SK-N-SH (cell line): ENCODE results near the gene POU3F1. TPM values are rescaled to one million over a fixed set of nuclear protein-coding genes. Genes with fewer than 3 reads are reported as not detected.

Experiments
- CTCF ChIA-PET: fragments of 300-600, 350-600 bp; formaldehyde crosslinking; extraction: SDS; loops from one replicate; lab custom pipeline; 2021; lab: Yijun Ruan, JAX
- POLR2A ChIA-PET: fragments of 350-600 bp; sonication (Branson Sonifier 250); formaldehyde crosslinking; extraction: SDS; loops from one replicate; lab custom pipeline; 2020; ENCODE audit warnings: antibody characterized with exemption, inconsistent platforms; lab: Yijun Ruan, JAX
- DNase-seq: peaks from one replicate; pipeline ENCODE4 v3.0.0; 2012
- H2AFZ ChIP-seq: fragments of 200-600 bp; sonication (generic); 2 replicates; pipeline ENCODE4 v1.8.1; 2016; ENCODE audit warnings: antibody characterized with exemption, mild to moderate bottlenecking, low read depth
- H3F3A ChIP-seq: fragments of 200-600 bp; sonication (generic); replicated peaks from 2 replicates; pipeline ENCODE3; 2016; ENCODE audit warnings: antibody characterized with exemption, mild to moderate bottlenecking; ENCODE audit not compliant: insufficient read depth
- H3K27ac ChIP-seq, 2 experiments: fragments of 200-500 bp in 1 of 2; fragments of 200-600 bp in 1 of 2; sonication (Bioruptor generic) in 1 of 2; sonication (generic), shearing (Covaris generic) in 1 of 2; 2 replicates each; pipeline versions ENCODE4 v1.5.1 to v1.6.1; 2014 to 2016; ENCODE audit warnings: low read depth in 2 of 2, inconsistent platforms in 1 of 2, low read length in 1 of 2, mild to moderate bottlenecking in 1 of 2, mixed read lengths in 1 of 2
- H3K27me3 ChIP-seq: fragments of 200-600 bp; sonication (generic), shearing (Covaris generic); 2 replicates; pipeline ENCODE4 v1.6.1; 2016; ENCODE audit warnings: mixed run types; ENCODE audit not compliant: insufficient read depth
- H3K36me3 ChIP-seq, 2 experiments: fragments of 200-500 bp in 1 of 2; fragments of 200-600 bp in 1 of 2; sonication (Bioruptor generic) in 1 of 2; sonication (generic) in 1 of 2; replicated peaks in 1 of 2; 2 replicates each; pipeline versions ENCODE3 to v1.5.1; 2014 to 2016; ENCODE audit warnings: low read length in 1 of 2, mild to moderate bottlenecking in 1 of 2; ENCODE audit not compliant: insufficient read depth in 2 of 2, control insufficient read depth in 1 of 2
- H3K4me1 ChIP-seq, 2 experiments: fragments of 200-500 bp in 1 of 2; fragments of 200-600 bp in 1 of 2; sonication (Bioruptor generic) in 1 of 2; sonication (generic), shearing (Covaris generic) in 1 of 2; 2 replicates each; pipeline versions ENCODE4 v1.5.1 to v1.6.1; 2014 to 2016; ENCODE audit warnings: low read depth in 1 of 2, low read length in 1 of 2, mixed run types in 1 of 2; ENCODE audit not compliant: insufficient read depth in 2 of 2, control insufficient read depth in 1 of 2
- H3K4me2 ChIP-seq: fragments of 200-600 bp; sonication (generic), shearing (Covaris generic); 2 replicates; pipeline ENCODE4 v1.6.1; 2017; ENCODE audit warnings: mixed run types
- H3K4me3 ChIP-seq, 2 experiments: fragments of 200-500 bp in 1 of 2; fragments of 200-600 bp in 1 of 2; sonication (Bioruptor generic) in 1 of 2; sonication (generic), shearing (Covaris generic) in 1 of 2; 2 replicates each; pipeline versions ENCODE4 v1.5.1 to v1.8.1; 2014 to 2016; ENCODE audit warnings: low read depth in 2 of 2, inconsistent platforms in 1 of 2, low read length in 1 of 2, mild to moderate bottlenecking in 1 of 2, mixed read lengths in 1 of 2, moderate library complexity in 1 of 2
- H3K79me2 ChIP-seq: fragments of 200-600 bp; sonication (generic); 2 replicates; pipeline ENCODE4 v1.8.1; 2017; ENCODE audit warnings: mild to moderate bottlenecking; ENCODE audit not compliant: insufficient read depth
- H3K9ac ChIP-seq: fragments of 200-600 bp; sonication (generic); 2 replicates; pipeline ENCODE4 v1.6.1; 2017; ENCODE audit warnings: mixed run types
- H3K9me2 ChIP-seq: fragments of 200-600 bp; sonication (generic); 2 replicates; pipeline ENCODE4 v1.6.1; 2017; ENCODE audit warnings: mixed run types
- H3K9me3 ChIP-seq: fragments of 200-600 bp; sonication (generic); 2 replicates; pipeline ENCODE4 v1.6.1; 2017; ENCODE audit warnings: mixed run types, mild to moderate bottlenecking, moderate library complexity
- H4K20me1 ChIP-seq: fragments of 200-600 bp; sonication (generic); 2 replicates; pipeline ENCODE4 v1.6.1; 2017; ENCODE audit warnings: mild to moderate bottlenecking, mixed run types; ENCODE audit not compliant: insufficient read depth
- CHD2 ChIP-seq: fragments of 150-350 bp; IDR thresholded peaks from 2 replicates; pipeline ENCODE4 v1.6.1; 2018; ENCODE audit warnings: low read length; ENCODE audit not compliant: partially characterized antibody
- ELF1 ChIP-seq: IDR thresholded peaks from 2 replicates; pipeline ENCODE4 v1.4.0; 2012
- EP300 ChIP-seq, 2 experiments: IDR thresholded peaks; 2 replicates each; pipeline versions ENCODE4 v1.4.0 to v1.6.1; 2012; ENCODE audit warnings: borderline replicate concordance in 1 of 2, low read depth in 1 of 2, low read length in 1 of 2
- GABPA ChIP-seq: IDR thresholded peaks from 2 replicates; pipeline ENCODE4 v1.4.0; 2012; ENCODE audit warnings: low read depth, mild to moderate bottlenecking
- GATA2 ChIP-seq: sonication (generic); formaldehyde crosslinking; IDR thresholded peaks from 2 replicates; pipeline ENCODE4 v1.5.0; 2020; ENCODE audit warnings: mild to moderate bottlenecking, missing genetic modification reagents
- MEF2A ChIP-seq: IDR thresholded peaks from 2 replicates; pipeline ENCODE4 v1.4.0; 2012; ENCODE audit warnings: low read depth, borderline replicate concordance
- NFIC ChIP-seq: IDR thresholded peaks from 2 replicates; pipeline ENCODE4 v1.4.0; 2012; ENCODE audit warnings: borderline replicate concordance
- POLR2AphosphoS5 ChIP-seq: IDR thresholded peaks from 2 replicates; pipeline ENCODE4 v1.6.1; 2012; ENCODE audit warnings: low read depth, low read length
- RAD21 ChIP-seq: IDR thresholded peaks from 2 replicates; pipeline ENCODE4 v1.6.1; 2012; ENCODE audit warnings: mild to moderate bottlenecking, low read length
- RXRA ChIP-seq: IDR thresholded peaks from 2 replicates; pipeline ENCODE4 v1.4.0; 2012; ENCODE audit warnings: low read depth, mild to moderate bottlenecking, borderline replicate concordance
- TAF1 ChIP-seq: IDR thresholded peaks from 2 replicates; pipeline ENCODE4 v1.6.1; 2012; ENCODE audit warnings: low read depth, mild to moderate bottlenecking, low read length, moderate library complexity, borderline replicate concordance
- TCF12 ChIP-seq: IDR thresholded peaks from 2 replicates; pipeline ENCODE4 v1.4.0; 2012
- TEAD4 ChIP-seq: IDR thresholded peaks from 2 replicates; pipeline ENCODE4 v1.4.0; 2012; ENCODE audit warnings: mild to moderate bottlenecking, borderline replicate concordance; ENCODE audit not compliant: insufficient read depth
- ZBTB33 ChIP-seq: IDR thresholded peaks from 2 replicates; pipeline ENCODE4 v1.4.0; 2012; ENCODE audit warnings: low read depth, borderline replicate concordance
- WGBS: methylation state at CpG from one replicate; pipeline ENCODE4 v1.1.6; 2017; ENCODE audit warnings: low lambda C conversion rate; 5-methylcytosine and 5-hydroxymethylcytosine counted together
- polyA plus RNA-seq, 3 experiments: library from polyadenylated mRNA; depleted of rRNA; stranded (reverse); fragments of >200 nt; gene quantifications; 2 replicates each; pipeline ENCODE4 v1.2.3, GENCODE V29; 2012
- TF ChIP-seq, protein P1 (sequence below): IDR thresholded peaks from 2 replicates; pipeline ENCODE4; 2012
- TF ChIP-seq, protein P2 (sequence below): IDR thresholded peaks from 2 replicates; pipeline ENCODE4 v1.4.0; 2012; ENCODE audit warnings: low read depth
- TF ChIP-seq, protein P3 (sequence below): fragments of 150-350 bp; IDR thresholded peaks from 2 replicates; pipeline ENCODE4 v1.6.1; 2016; ENCODE audit warnings: mild to moderate bottlenecking, low read depth, low read length
- TF ChIP-seq, protein P4 (sequence below): fragments of 150-350 bp; IDR thresholded peaks from 2 replicates; pipeline ENCODE4 v1.6.1; 2017; ENCODE audit warnings: antibody characterized with exemption, low read length, low read depth, borderline replicate concordance

The POU3F1 gene
- polyA plus RNA-seq, 1 of the 3 experiments (the other 2 are of a cell fraction): not detected

DNA sequence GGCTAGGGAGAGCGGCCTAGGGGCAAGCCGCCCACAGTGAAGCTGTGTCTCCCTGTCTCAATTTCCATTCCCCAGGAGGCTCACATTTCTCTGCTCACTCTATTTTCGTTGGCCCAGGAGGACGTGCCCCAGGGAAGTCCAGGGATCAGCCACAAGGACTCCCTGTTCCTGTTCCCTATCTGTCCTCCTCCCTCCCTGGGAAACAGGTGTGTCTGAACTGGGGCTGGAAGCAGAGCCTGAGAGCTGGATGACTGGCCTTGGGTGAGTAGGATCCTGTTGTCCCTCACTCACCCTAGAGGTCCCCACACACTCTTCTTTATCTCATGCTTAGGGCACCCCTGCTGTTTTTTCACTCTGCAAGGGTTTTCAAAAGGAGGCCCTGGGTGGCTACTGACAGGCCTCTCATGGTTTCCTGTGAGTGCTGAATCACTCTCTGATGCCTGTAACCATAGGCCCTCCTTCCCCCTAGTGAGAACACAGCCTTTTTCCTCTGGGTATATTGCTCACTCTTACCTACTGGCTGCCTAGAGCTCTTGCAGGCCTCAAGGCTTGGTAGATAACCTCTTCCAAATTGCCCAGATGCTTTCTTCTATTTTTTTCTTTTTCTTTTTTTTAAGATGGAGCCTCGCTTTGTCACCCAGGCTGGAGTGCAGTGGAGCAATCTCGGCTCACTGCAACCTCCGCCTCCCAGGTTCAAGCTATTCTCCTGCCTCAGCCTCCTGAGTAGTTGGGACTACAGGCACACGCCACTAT, 37.3 kb downstream of the POU3F1 start:
- Histone ChIP-seq H3K9me2 (no peaks in the 10 kb centered on the region), H3K9me3 (no peaks in the 10 kb centered on the region), H2AFZ (peak overlapping the region; percentile 27; the same call in 1 of the 2 replicates), H3F3A (peaks cover 4% of the 10 kb centered on the region), H4K20me1 (no peaks in the 10 kb centered on the region), H3K9ac (peak overlapping the region; percentile 35; the same call in 1 of the 2 replicates), H3K4me3 (no peak overlapping the region), H3K36me3 (peaks cover 0 to under 1% of the 10 kb centered on the region in 2 experiments), H3K27me3 (no peaks in the 10 kb centered on the region), H3K27ac (0 out of 4 replicates have a peak overlapping the region, but pooled peaks of 1 of the 2 experiments have one; percentile 19), H3K79me2 (peaks cover 22% of the 10 kb centered on the region), H3K4me2 (no peak overlapping the region), H3K4me1 (peaks cover 5 to 11% of the 10 kb centered on the region in 2 experiments; a peak in 2 of 4 replicates)
- TF ChIP-seq, protein P1, sequence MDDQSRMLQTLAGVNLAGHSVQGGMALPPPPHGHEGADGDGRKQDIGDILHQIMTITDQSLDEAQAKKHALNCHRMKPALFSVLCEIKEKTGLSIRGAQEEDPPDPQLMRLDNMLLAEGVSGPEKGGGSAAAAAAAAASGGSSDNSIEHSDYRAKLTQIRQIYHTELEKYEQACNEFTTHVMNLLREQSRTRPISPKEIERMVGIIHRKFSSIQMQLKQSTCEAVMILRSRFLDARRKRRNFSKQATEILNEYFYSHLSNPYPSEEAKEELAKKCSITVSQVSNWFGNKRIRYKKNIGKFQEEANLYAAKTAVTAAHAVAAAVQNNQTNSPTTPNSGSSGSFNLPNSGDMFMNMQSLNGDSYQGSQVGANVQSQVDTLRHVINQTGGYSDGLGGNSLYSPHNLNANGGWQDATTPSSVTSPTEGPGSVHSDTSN: no peak
- TF ChIP-seq POLR2AphosphoS5: no peak
- TF ChIP-seq GABPA: no peak
- no peak for TF ChIP-seq RXRA
- TF ChIP-seq, protein P2, sequence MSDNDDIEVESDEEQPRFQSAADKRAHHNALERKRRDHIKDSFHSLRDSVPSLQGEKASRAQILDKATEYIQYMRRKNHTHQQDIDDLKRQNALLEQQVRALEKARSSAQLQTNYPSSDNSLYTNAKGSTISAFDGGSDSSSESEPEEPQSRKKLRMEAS: no peak
- TF ChIP-seq TAF1: no peak
- no peak for TF ChIP-seq ZBTB33
- TF ChIP-seq NFIC: no peak
- no peak for TF ChIP-seq RAD21
- WGBS: 85% methylated on average over 8 of the region's 8 CpGs
- CTCF ChIA-PET: interaction anchor here (0.8 to 1.8 kb wide), 6 partner anchors 9 to 62 kb away, joined by 3 to 5 read pairs (median 4); partner anchors contain the start of gene SF3A3
- no peak for DNase-seq
- POLR2A ChIA-PET: no interaction called here

GRCh38 chr1:38006008-38006828, 40.4 kb downstream of the POU3F1 start:
- Histone ChIP-seq H3K79me2 (peaks cover 35% of the 10 kb centered on the region), H3K36me3 (no peaks in the 10 kb centered on the region), H3K9me3 (no peaks in the 10 kb centered on the region), H3K27me3 (no peaks in the 10 kb centered on the region), H3K4me1 (peaks cover 16 to 22% of the 10 kb centered on the region in 2 experiments; a peak in 3 of 4 replicates), H4K20me1 (no peaks in the 10 kb centered on the region), H3K4me3 (peak overlapping the region in 1 of 2 experiments; percentile 29; a peak in 1 of 4 replicates), H3K9me2 (no peaks in the 10 kb centered on the region), H2AFZ (peak overlapping the region; percentile 46; the same call in 1 of the 2 replicates), H3K27ac (peak overlapping the region in 1 of 2 experiments; percentile 23; a peak in 1 of 4 replicates), H3K4me2 (peak overlapping the region; percentile 47; the same call in 1 of the 2 replicates)
- CTCF ChIA-PET: no interaction called here
- DNase-seq: no peak
- TF ChIP-seq POLR2AphosphoS5: no peak
- no peak for TF ChIP-seq CHD2
- TF ChIP-seq TEAD4: no peak
- TF ChIP-seq TCF12: no peak
- TF ChIP-seq EP300 (IDR thresholded peaks at IDR 0.05; ENCODE audit: borderline replicate concordance in 1 of 2, low read depth in 1 of 2, low read length in 1 of 2): no peak
- no peak for TF ChIP-seq RAD21
- no peak for TF ChIP-seq ELF1
- TF ChIP-seq, protein P3, sequence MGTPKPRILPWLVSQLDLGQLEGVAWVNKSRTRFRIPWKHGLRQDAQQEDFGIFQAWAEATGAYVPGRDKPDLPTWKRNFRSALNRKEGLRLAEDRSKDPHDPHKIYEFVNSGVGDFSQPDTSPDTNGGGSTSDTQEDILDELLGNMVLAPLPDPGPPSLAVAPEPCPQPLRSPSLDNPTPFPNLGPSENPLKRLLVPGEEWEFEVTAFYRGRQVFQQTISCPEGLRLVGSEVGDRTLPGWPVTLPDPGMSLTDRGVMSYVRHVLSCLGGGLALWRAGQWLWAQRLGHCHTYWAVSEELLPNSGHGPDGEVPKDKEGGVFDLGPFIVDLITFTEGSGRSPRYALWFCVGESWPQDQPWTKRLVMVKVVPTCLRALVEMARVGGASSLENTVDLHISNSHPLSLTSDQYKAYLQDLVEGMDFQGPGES: no peak
- no peak for TF ChIP-seq GATA2
- TF ChIP-seq, protein P4, sequence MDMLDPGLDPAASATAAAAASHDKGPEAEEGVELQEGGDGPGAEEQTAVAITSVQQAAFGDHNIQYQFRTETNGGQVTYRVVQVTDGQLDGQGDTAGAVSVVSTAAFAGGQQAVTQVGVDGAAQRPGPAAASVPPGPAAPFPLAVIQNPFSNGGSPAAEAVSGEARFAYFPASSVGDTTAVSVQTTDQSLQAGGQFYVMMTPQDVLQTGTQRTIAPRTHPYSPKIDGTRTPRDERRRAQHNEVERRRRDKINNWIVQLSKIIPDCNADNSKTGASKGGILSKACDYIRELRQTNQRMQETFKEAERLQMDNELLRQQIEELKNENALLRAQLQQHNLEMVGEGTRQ: no peak
- no peak for TF ChIP-seq MEF2A
- TF ChIP-seq, all 33 proteins: peak for 0
- peaks cover 9% of the 10 kb centered on the region for H3F3A ChIP-seq
- WGBS: 97% methylated on average over 8 of the region's 12 CpGs
- POLR2A ChIA-PET: no interaction called here
- no peak overlapping the region for H3K9ac ChIP-seq
